HEK293 (cell line): Measurements from ENCODE around the gene GDF2.

ENCODE experiments used
- CTCF ChIP-seq: fragments of 450-650 bp; formaldehyde crosslinking; IDR thresholded peaks from 2 replicates; pipeline ENCODE4 v1.5.1; 2016; ENCODE audit warnings: missing biosample characterization, missing genetic modification characterization
- KLF9 ChIP-seq: fragments of 450-650 bp; formaldehyde crosslinking; IDR thresholded peaks from 2 replicates; pipeline ENCODE4 v1.5.1; 2016; ENCODE audit warnings: missing biosample characterization, missing genetic modification characterization, low read depth
- REST ChIP-seq: fragments of 450-650 bp; formaldehyde crosslinking; IDR thresholded peaks from 2 replicates; pipeline ENCODE4 v1.5.1; 2016; ENCODE audit warnings: missing biosample characterization, missing genetic modification characterization
- TCF7L2 ChIP-seq: IDR thresholded peaks from 2 replicates; pipeline ENCODE4 v1.6.1; 2011; ENCODE audit warnings: low read depth, mild to moderate bottlenecking, inconsistent platforms, low read length, moderate library complexity, borderline replicate concordance
- ZNF777 ChIP-seq: fragments of 450-650 bp; formaldehyde crosslinking; IDR thresholded peaks from 2 replicates; pipeline ENCODE4 v1.5.1; 2017; ENCODE audit warnings: missing biosample characterization, missing genetic modification characterization, borderline replicate concordance
- TF ChIP-seq, protein P1 (sequence below): fragments of 450-650 bp; formaldehyde crosslinking; IDR thresholded peaks from 2 replicates; pipeline ENCODE4 v1.5.1; 2016; ENCODE audit warnings: missing biosample characterization, missing genetic modification characterization, low read depth
- TF ChIP-seq, protein P2 (sequence below): fragments of 450-650 bp; formaldehyde crosslinking; IDR thresholded peaks from 2 replicates; pipeline ENCODE4 v1.5.1; 2016; ENCODE audit warnings: missing biosample characterization, missing genetic modification characterization, low read depth
- TF ChIP-seq, protein P3 (sequence below): fragments of 450-650 bp; formaldehyde crosslinking; IDR thresholded peaks from 2 replicates; pipeline ENCODE4 v1.5.0; 2017; ENCODE audit warnings: missing biosample characterization, missing genetic modification characterization, borderline replicate concordance

- TF ChIP-seq, protein P1, sequence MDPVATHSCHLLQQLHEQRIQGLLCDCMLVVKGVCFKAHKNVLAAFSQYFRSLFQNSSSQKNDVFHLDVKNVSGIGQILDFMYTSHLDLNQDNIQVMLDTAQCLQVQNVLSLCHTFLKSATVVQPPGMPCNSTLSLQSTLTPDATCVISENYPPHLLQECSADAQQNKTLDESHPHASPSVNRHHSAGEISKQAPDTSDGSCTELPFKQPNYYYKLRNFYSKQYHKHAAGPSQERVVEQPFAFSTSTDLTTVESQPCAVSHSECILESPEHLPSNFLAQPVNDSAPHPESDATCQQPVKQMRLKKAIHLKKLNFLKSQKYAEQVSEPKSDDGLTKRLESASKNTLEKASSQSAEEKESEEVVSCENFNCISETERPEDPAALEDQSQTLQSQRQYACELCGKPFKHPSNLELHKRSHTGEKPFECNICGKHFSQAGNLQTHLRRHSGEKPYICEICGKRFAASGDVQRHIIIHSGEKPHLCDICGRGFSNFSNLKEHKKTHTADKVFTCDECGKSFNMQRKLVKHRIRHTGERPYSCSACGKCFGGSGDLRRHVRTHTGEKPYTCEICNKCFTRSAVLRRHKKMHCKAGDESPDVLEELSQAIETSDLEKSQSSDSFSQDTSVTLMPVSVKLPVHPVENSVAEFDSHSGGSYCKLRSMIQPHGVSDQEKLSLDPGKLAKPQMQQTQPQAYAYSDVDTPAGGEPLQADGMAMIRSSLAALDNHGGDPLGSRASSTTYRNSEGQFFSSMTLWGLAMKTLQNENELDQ (tag by site-specific recombination): no peak
- TF ChIP-seq REST (tag by site-specific recombination) (no peak), KLF9 (no peak), TCF7L2 (no peak), CTCF (tag by site-specific recombination) (no peak), ZNF777 (tag by site-specific recombination) (no peak)
- TF ChIP-seq, protein P2, sequence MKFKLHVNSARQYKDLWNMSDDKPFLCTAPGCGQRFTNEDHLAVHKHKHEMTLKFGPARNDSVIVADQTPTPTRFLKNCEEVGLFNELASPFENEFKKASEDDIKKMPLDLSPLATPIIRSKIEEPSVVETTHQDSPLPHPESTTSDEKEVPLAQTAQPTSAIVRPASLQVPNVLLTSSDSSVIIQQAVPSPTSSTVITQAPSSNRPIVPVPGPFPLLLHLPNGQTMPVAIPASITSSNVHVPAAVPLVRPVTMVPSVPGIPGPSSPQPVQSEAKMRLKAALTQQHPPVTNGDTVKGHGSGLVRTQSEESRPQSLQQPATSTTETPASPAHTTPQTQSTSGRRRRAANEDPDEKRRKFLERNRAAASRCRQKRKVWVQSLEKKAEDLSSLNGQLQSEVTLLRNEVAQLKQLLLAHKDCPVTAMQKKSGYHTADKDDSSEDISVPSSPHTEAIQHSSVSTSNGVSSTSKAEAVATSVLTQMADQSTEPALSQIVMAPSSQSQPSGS (tag by site-specific recombination): no peak
- TF ChIP-seq, protein P3, sequence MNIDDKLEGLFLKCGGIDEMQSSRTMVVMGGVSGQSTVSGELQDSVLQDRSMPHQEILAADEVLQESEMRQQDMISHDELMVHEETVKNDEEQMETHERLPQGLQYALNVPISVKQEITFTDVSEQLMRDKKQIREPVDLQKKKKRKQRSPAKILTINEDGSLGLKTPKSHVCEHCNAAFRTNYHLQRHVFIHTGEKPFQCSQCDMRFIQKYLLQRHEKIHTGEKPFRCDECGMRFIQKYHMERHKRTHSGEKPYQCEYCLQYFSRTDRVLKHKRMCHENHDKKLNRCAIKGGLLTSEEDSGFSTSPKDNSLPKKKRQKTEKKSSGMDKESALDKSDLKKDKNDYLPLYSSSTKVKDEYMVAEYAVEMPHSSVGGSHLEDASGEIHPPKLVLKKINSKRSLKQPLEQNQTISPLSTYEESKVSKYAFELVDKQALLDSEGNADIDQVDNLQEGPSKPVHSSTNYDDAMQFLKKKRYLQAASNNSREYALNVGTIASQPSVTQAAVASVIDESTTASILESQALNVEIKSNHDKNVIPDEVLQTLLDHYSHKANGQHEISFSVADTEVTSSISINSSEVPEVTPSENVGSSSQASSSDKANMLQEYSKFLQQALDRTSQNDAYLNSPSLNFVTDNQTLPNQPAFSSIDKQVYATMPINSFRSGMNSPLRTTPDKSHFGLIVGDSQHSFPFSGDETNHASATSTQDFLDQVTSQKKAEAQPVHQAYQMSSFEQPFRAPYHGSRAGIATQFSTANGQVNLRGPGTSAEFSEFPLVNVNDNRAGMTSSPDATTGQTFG (tag by site-specific recombination): no peak
Measured at GRCh38 chr10:47360419-47361040, 38.3 kb downstream of the GDF2 start.
